Tongue (tissue), 1 donor: ENCODE results near the gene OR1I1. TPM values are rescaled to one million over a fixed set of nuclear protein-coding genes. Genes with fewer than 3 reads are reported as not detected.

ENCODE experiments used
- total RNA-seq: library from RNA; depleted of rRNA; stranded (reverse); fragments of >200 nt; gene quantifications from one replicate; pipeline ENCODE4 v1.2.3, GENCODE V29; 2014

The OR1I1 gene
- total RNA-seq, 1 donor from 2014 or later: not detected

Other genes starting within 250 kb of the OR1I1 start
- gene OR7A5, start 247.0 kb upstream of the OR1I1 start, total RNA-seq: not detected
- gene OR7C1, start 247.0 kb upstream of the OR1I1 start, total RNA-seq: 0.31 TPM
- gene OR7A10, start 233.3 kb upstream of the OR1I1 start, total RNA-seq: not detected
- gene OR7A17, start 196.1 kb upstream of the OR1I1 start, total RNA-seq: not detected
- not detected for gene OR7C2, start 140.7 kb upstream of the OR1I1 start, total RNA-seq
- gene SLC1A6, start 102.3 kb upstream of the OR1I1 start, total RNA-seq: 0.21 TPM
- 0.10 TPM for gene CASP14, start 32.7 kb upstream of the OR1I1 start, total RNA-seq
- gene SYDE1, start 25.2 kb downstream of the OR1I1 start, total RNA-seq: 15.3 TPM
- gene NOTCH3, start 118.8 kb downstream of the OR1I1 start, total RNA-seq: 163 TPM
- gene EPHX3, start 150.2 kb downstream of the OR1I1 start, total RNA-seq: 2.3 TPM